Neuronal stem cell (in vitro differentiated cells): Measurements from ENCODE around the gene CYP2U1.

ENCODE experiments used
- DNase-seq: peaks from one replicate; pipeline ENCODE4 v3.0.0-alpha.2; 2013; ENCODE audit warnings: low spot score
- H2AFZ ChIP-seq: one replicate; pipeline ENCODE4 v1.6.1; 2013; ENCODE audit warnings: mild to moderate bottlenecking, low read length, inconsistent platforms
- H2AK5ac ChIP-seq: 2 replicates; pipeline ENCODE4 v1.6.1; 2013; ENCODE audit warnings: low read depth, mild to moderate bottlenecking, inconsistent platforms, low read length, moderate library complexity, mixed read lengths
- H2BK120ac ChIP-seq: 2 replicates; pipeline ENCODE4 v1.6.1; 2013; ENCODE audit warnings: low read depth, mild to moderate bottlenecking, inconsistent platforms, low read length, moderate library complexity, mixed read lengths
- H2BK12ac ChIP-seq: one replicate; pipeline ENCODE4 v1.6.1; 2013; ENCODE audit warnings: low read length, inconsistent platforms
- H2BK15ac ChIP-seq: 2 replicates; pipeline ENCODE4 v1.6.1; 2013; ENCODE audit warnings: mild to moderate bottlenecking, low read length, inconsistent platforms, mixed read lengths
- H2BK5ac ChIP-seq: one replicate; pipeline ENCODE4 v1.6.1; 2013; ENCODE audit warnings: inconsistent platforms, mild to moderate bottlenecking, low read length, moderate library complexity
- H3K14ac ChIP-seq: one replicate; pipeline ENCODE4 v1.6.1; 2013; ENCODE audit warnings: low read length, inconsistent platforms
- H3K18ac ChIP-seq: 2 replicates; pipeline ENCODE4 v1.6.1; 2013; ENCODE audit warnings: low read length, inconsistent platforms
- H3K23ac ChIP-seq: 2 replicates; pipeline ENCODE4 v1.6.1; 2013; ENCODE audit warnings: low read depth, mild to moderate bottlenecking, mixed read lengths, low read length, inconsistent platforms; ENCODE audit not compliant: poor library complexity
- H3K27ac ChIP-seq: replicated peaks from 3 replicates; pipeline ENCODE4 v1.5.1; 2013; ENCODE audit warnings: low read length, inconsistent platforms
- H3K27me3 ChIP-seq, 3 experiments: 2 replicates each; pipeline ENCODE4 v1.6.1; 2013; ENCODE audit warnings: low read length in 3 of 3, mild to moderate bottlenecking in 2 of 3, inconsistent platforms in 1 of 3, low read depth in 1 of 3, mixed read lengths in 1 of 3, moderate library complexity in 1 of 3; ENCODE audit not compliant: control insufficient read depth in 3 of 3, insufficient read depth in 3 of 3
- H3K36me3 ChIP-seq, 2 donors: replicated peaks in 1 of 2; 2 replicates each; pipeline ENCODE4 v1.6.1; 2013; ENCODE audit warnings: low read length in 2 of 2; ENCODE audit not compliant: control insufficient read depth in 2 of 2, insufficient read depth in 2 of 2
- H3K4ac ChIP-seq: 2 replicates; pipeline ENCODE4 v1.6.1; 2013; ENCODE audit warnings: inconsistent platforms, mild to moderate bottlenecking, low read length, moderate library complexity
- H3K4me1 ChIP-seq, 2 donors: 1 replicate in 1 of 2; 2 replicates in 1 of 2; pipeline ENCODE4 v1.6.1; 2013; ENCODE audit warnings: low read length in 2 of 2, low read depth in 1 of 2; ENCODE audit not compliant: control insufficient read depth in 2 of 2, insufficient read depth in 1 of 2
- H3K4me2 ChIP-seq: one replicate; pipeline ENCODE4 v1.6.1; 2013; ENCODE audit warnings: mild to moderate bottlenecking, low read length, inconsistent platforms; ENCODE audit not compliant: insufficient read depth, poor library complexity, severe bottlenecking
- H3K4me3 ChIP-seq, 2 donors: 2 replicates each; pipeline ENCODE4 v1.5.1; 2013; ENCODE audit warnings: low read length in 2 of 2, mild to moderate bottlenecking in 2 of 2, inconsistent platforms in 1 of 2, moderate library complexity in 1 of 2
- H3K79me1 ChIP-seq: one replicate; pipeline ENCODE4 v1.6.1; 2013; ENCODE audit warnings: low read depth, mild to moderate bottlenecking, inconsistent platforms, low read length, moderate library complexity
- H3K9ac ChIP-seq: one replicate; pipeline ENCODE4 v1.6.1; 2013; ENCODE audit warnings: mild to moderate bottlenecking, low read depth, low read length, inconsistent platforms; ENCODE audit not compliant: poor library complexity
- H3K9me3 ChIP-seq, 2 donors: replicated peaks in 1 of 2; 2 replicates each; pipeline versions ENCODE3 to v1.6.1; 2013; ENCODE audit warnings: low read length in 2 of 2, mild to moderate bottlenecking in 2 of 2, inconsistent platforms in 1 of 2, low read depth in 1 of 2, mixed read lengths in 1 of 2, moderate library complexity in 1 of 2; ENCODE audit not compliant: control insufficient read depth in 2 of 2, insufficient read depth in 1 of 2
- H4K8ac ChIP-seq: one replicate; pipeline ENCODE4 v1.6.1; 2013; ENCODE audit warnings: low read depth, mild to moderate bottlenecking, inconsistent platforms, low read length, moderate library complexity
- H4K91ac ChIP-seq: one replicate; pipeline ENCODE4 v1.6.1; 2013; ENCODE audit warnings: low read length, low read depth, mild to moderate bottlenecking, inconsistent platforms; ENCODE audit not compliant: poor library complexity
- WGBS, 2 donors: extraction: QIAGEN DNeasy Blood & Tissue Kit; methylation state at CpG; one replicate each; pipeline ENCODE4 v1.1.7; 2013; ENCODE audit warnings: missing lambda C conversion rate in 2 of 2, mixed read lengths in 1 of 2; ENCODE audit not compliant: insufficient read length in 2 of 2, insufficient replicate concordance in 1 of 2; ENCODE audit errors: extremely low coverage in 2 of 2; 5-methylcytosine and 5-hydroxymethylcytosine counted together

Gene CYP2U1

DNA sequence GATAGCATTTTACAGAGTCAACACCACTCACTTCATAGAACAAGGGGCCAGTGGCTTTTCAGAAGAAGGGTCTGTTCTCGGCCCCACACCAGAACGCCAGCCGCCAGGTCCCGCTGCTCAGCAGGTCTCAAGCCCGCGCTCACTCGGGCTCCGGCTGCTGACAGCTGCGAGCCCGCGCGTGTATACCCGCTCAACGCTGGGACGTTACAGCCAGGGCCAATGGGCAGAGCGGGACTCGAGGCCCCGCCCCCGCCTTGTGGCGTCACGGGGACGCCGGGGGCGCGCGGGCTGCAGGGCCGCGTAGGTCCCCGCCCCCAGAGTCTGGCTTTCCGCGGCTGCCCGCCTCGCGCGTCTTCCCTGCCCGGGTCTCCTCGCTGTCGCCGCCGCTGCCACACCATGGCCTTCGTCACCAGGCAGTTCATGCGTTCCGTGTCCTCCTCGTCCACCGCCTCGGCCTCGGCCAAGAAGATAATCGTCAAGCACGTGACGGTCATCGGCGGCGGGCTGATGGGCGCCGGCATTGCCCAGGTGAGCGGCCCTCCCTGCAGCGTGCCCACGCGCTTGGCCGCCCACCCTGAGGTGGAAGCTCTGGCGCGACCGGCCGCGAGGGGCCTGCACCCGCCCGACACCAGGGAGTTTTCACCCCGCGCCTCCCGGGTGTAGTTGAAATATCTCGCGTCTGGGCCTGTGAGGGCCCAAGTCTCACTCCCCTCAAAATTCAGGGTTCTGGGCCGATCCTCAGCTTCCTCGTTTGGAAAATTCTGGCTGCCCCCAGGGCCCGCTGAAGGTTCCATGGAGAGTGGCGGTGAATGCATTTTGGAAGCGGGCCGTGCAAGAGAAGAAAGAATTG lies 58.4 kb downstream of the CYP2U1 start, which contains the start of gene HADH:
Gene HADH, plus strand, starts transcription at position 353 of the 850 bp plus-strand sequence. Its CDS starts 44 bp downstream, at position 397.
- Histone ChIP-seq H4K8ac (peak within 1 kb of the TSS; percentile 100), H3K79me1 (peaks cover 5% of the 10 kb centered on the region), H3K27me3 (no peaks in the 10 kb centered on the region), H4K91ac (no peak within 1 kb of the TSS), H3K4me2 (peak within 1 kb of the TSS; percentile 85), H3K18ac (peak within 1 kb of the TSS; percentile 99), H3K4me1 (peaks cover 5 to 7% of the 10 kb centered on the region in 2 donors), H2BK12ac (no peak within 1 kb of the TSS), H2AFZ (peak within 1 kb of the TSS; percentile 97), H3K23ac (peak within 1 kb of the TSS; percentile 100), H3K27ac (no peak within 1 kb of the TSS), H3K14ac (peak within 1 kb of the TSS; percentile 84), H3K9me3 (no peaks in the 10 kb centered on the region), H2BK120ac (no peak within 1 kb of the TSS), H3K9ac (peak within 1 kb of the TSS; percentile 99), H2BK5ac (peak within 1 kb of the TSS; percentile 59), H2BK15ac (peak within 1 kb of the TSS; percentile 83), H3K4ac (peak within 1 kb of the TSS; percentile 95), H2AK5ac (peak within 1 kb of the TSS; percentile 78), H3K4me3 (peak within 1 kb of the TSS; percentile 95 to 99), H3K36me3 (peaks cover 1 to 3% of the 10 kb centered on the region in 2 donors)
- no CpG with 5 or more reads among the region's 78 CpGs for WGBS, 2 donors
- peak; percentile 88 for DNase-seq

DNA sequence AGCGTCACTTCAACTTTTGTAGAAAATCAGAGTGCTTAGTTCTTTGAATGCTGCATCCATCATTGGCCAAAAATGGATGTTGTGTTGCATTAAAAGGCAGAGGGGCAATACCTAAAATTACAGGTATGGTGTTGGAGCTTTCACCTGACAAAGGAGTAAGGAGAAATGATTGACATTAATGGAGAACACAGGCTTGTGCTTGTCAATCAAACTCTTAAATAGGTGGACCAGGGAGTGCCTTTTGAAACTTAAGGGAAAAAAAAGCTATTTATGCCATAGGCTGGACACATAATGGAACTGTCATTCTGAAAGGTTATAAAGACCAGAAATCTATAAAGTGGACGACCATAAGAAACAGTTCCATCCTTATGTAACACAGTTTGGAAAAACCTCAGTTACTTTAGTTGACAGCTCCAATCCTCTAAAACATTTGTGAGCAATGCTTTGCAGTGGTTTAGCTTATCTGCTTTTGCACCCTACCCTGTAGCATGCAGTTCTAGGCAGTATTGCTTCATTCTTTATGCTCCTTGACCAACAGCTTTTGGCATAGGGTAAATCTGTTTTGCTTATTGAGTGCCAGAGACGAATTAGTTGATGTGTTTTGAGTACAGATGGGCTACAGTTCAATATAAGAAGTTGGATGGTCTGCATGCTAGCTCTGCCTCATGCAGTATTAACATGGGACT lies 60.7 kb downstream of the CYP2U1 start:
- no peak overlapping the region for H3K23ac ChIP-seq
- peaks cover 7% of the 10 kb centered on the region for H3K79me1 ChIP-seq
- H3K4me3 ChIP-seq, result no peak overlapping the region
- H3K9ac ChIP-seq, result no peak overlapping the region
- H3K4ac ChIP-seq, result no peak overlapping the region
- peaks cover 5 to 7% of the 10 kb centered on the region in 2 donors for H3K4me1 ChIP-seq
- DNase-seq, result no peak
- H2AK5ac ChIP-seq, result no peak overlapping the region
- no peak overlapping the region for H3K14ac ChIP-seq
- no peaks in the 10 kb centered on the region for H3K27me3 ChIP-seq
- H2AFZ ChIP-seq, result no peak overlapping the region
- no peak overlapping the region for H2BK15ac ChIP-seq
- H2BK120ac ChIP-seq, result no peak overlapping the region
- no peak overlapping the region for H2BK12ac ChIP-seq
- H3K36me3 ChIP-seq, result peaks cover 1 to 21% of the 10 kb centered on the region in 2 donors
- H4K8ac ChIP-seq, result no peak overlapping the region
- peaks cover 0 to 5% of the 10 kb centered on the region in 2 donors for H3K9me3 ChIP-seq
- H3K18ac ChIP-seq, result no peak overlapping the region
- WGBS, 2 donors, result no CpG with 5 or more reads among the region's 3 CpGs
- H2BK5ac ChIP-seq, result no peak overlapping the region
- no peak overlapping the region for H3K4me2 ChIP-seq
- no peak overlapping the region for H4K91ac ChIP-seq
- no peak overlapping the region for H3K27ac ChIP-seq

DNA sequence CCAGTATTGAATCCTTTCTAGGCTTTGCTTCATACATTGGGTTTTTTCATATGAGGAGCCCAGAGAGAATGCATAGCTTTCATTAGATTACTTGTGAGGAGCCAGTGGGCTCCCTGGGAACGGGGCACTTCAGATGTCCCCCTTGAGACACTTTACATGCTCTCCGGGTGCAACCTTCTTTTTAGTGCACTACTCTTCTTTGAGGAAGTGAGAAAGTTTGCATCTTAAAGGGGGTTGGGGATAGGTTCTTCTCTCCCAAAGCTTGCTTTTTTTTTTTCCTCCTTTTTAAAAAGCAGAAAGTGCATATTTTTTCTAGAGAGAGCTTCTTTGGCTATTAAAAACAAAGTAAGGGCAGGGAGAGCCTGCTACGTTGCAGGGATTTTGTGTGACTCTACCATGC lies 62.6 kb downstream of the CYP2U1 start:
- Histone ChIP-seq H3K4me2 (no peak overlapping the region), H3K36me3 (peaks cover 1 to 34% of the 10 kb centered on the region in 2 donors), H2BK15ac (no peak overlapping the region), H3K9me3 (peaks cover 0 to 6% of the 10 kb centered on the region in 2 donors), H3K4me1 (peaks cover 4 to 5% of the 10 kb centered on the region in 2 donors), H2BK120ac (no peak overlapping the region), H2AK5ac (no peak overlapping the region), H3K9ac (no peak overlapping the region), H3K4ac (no peak overlapping the region), H3K18ac (no peak overlapping the region), H2BK12ac (no peak overlapping the region), H3K4me3 (no peak overlapping the region), H3K79me1 (peaks cover 7% of the 10 kb centered on the region), H2AFZ (no peak overlapping the region), H4K8ac (no peak overlapping the region), H3K14ac (no peak overlapping the region), H3K27me3 (no peaks in the 10 kb centered on the region), H4K91ac (no peak overlapping the region), H3K27ac (no peak overlapping the region), H2BK5ac (no peak overlapping the region), H3K23ac (no peak overlapping the region)
- WGBS, 2 donors, result no CpG with 5 or more reads among the region's 3 CpGs
- no peak for DNase-seq

DNA sequence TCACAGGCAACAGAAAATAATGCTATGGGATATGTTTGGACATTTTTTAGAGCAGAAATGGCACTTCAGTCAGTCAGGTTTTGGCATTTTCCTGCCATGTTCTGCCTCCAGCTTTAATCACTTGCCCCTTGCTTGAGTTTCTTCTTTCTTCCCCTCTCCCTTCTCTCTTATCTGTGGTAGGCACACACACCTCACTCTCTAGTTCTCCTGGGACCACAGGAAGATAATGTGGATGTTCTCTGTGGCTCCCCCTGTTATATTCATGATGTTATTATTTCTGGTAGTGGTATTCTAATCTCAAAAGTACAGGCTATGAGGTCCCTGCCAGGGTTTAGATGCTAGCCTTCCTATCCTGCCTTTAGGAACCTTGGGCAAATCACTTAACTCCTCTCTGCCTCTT lies 63.5 kb downstream of the CYP2U1 start:
- no peak overlapping the region for H2BK15ac ChIP-seq
- no peak overlapping the region for H3K23ac ChIP-seq
- DNase-seq, result no peak
- no peak overlapping the region for H4K91ac ChIP-seq
- H3K4me2 ChIP-seq, result no peak overlapping the region
- H3K9me3 ChIP-seq, result peaks cover 0 to 9% of the 10 kb centered on the region in 2 donors
- H3K4me1 ChIP-seq, result peaks cover 0 to 5% of the 10 kb centered on the region in 2 donors
- no peak overlapping the region for H3K4me3 ChIP-seq
- no peak overlapping the region for H2BK12ac ChIP-seq
- no peaks in the 10 kb centered on the region for H3K27me3 ChIP-seq
- H3K9ac ChIP-seq, result no peak overlapping the region
- H3K14ac ChIP-seq, result no peak overlapping the region
- no peak overlapping the region for H3K27ac ChIP-seq
- no peak overlapping the region for H2AK5ac ChIP-seq
- no peak overlapping the region for H4K8ac ChIP-seq
- no peak overlapping the region for H2BK5ac ChIP-seq
- peaks cover 1 to 42% of the 10 kb centered on the region in 2 donors for H3K36me3 ChIP-seq
- H3K18ac ChIP-seq, result no peak overlapping the region
- no peak overlapping the region for H2AFZ ChIP-seq
- H3K4ac ChIP-seq, result no peak overlapping the region
- no peak overlapping the region for H2BK120ac ChIP-seq
- H3K79me1 ChIP-seq, result peaks cover 7% of the 10 kb centered on the region
